ENCODE measurements around the gene PLCXD3.

DNA sequence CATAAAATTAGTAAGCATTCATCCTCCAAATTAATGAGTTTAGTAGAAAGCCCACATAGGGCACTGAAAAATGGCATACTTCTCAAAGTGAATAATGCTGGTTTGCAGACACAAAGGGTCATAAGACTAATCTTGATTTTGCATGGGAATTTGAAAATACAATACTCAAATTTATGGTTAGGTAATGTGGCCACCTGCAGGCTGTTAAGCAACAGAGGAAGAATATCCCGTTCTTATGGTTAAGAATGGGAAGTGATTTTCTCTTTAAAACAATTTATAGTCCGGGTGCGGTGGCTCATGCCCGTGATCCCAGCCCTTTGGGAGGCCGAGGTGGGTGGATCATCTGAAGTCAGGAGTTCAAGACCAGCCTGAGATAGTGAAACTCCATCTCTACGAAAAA lies 9.4 kb upstream of the PLCXD3 start:
- peak in 4 of 6 experiments; percentile 10 to 23 (median 16) for TF ChIP-seq CTCF (IDR thresholded peaks at IDR 0.05)
- no peak for TF ChIP-seq POLR2A (IDR thresholded peaks at IDR 0.05)
